Liver (tissue), 3 donors: Measurements from ENCODE around the gene INSR.

Experiments used
- CTCF ChIP-seq: fragments of 150-350 bp; IDR thresholded peaks from 2 replicates; pipeline ENCODE4 v1.5.1; 2017; ENCODE audit warnings: improper control_type of control experiment, low read depth, low read length; ENCODE audit not compliant: missing input control
- FOXA1 ChIP-seq: IDR thresholded peaks from 2 replicates; pipeline ENCODE4 v1.6.1; 2016; ENCODE audit warnings: antibody characterized with exemption
- JUND ChIP-seq, 2 donors: IDR thresholded peaks; 2 replicates each; pipeline ENCODE4 v1.6.1; 2016; ENCODE audit warnings: antibody characterized with exemption in 2 of 2
- TAF1 ChIP-seq: conservative IDR thresholded peaks from 2 replicates; pipeline ENCODE4 v1.6.1; 2016; ENCODE audit warnings: antibody characterized with exemption, mild to moderate bottlenecking
- YY1 ChIP-seq: IDR thresholded peaks from 2 replicates; pipeline ENCODE4 v1.6.1; 2016; ENCODE audit warnings: antibody characterized with exemption, mild to moderate bottlenecking
- TF ChIP-seq, protein P1 (sequence below): IDR thresholded peaks from 2 replicates; pipeline ENCODE4 v1.6.1; 2016; ENCODE audit warnings: antibody characterized with exemption, mild to moderate bottlenecking
- donor health status: healthy.
- donor health status: healthy.

DNA sequence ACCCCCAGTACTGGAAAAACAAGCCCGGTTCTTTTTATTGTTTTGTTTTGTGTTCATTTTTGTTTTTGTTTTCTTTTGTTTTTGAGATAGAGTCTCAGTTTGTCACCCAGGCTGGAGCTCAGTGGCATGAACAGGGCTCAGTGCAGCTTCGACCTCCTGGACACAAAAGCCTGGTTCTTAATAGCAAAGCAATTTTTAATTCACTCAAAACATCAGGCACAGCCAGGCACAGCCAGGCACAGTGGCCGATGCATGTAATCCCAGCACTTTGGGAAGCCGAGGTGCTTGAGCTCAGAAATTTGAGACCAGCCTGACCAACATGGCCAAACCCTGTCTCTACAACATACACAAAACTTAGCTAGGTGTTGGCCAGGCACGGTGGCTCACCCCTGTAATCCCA lies 30.7 kb downstream of the INSR start:
- TF ChIP-seq CTCF, result no peak
- TF ChIP-seq YY1, result no peak
- no peak for TF ChIP-seq FOXA1
- TF ChIP-seq, protein P1, sequence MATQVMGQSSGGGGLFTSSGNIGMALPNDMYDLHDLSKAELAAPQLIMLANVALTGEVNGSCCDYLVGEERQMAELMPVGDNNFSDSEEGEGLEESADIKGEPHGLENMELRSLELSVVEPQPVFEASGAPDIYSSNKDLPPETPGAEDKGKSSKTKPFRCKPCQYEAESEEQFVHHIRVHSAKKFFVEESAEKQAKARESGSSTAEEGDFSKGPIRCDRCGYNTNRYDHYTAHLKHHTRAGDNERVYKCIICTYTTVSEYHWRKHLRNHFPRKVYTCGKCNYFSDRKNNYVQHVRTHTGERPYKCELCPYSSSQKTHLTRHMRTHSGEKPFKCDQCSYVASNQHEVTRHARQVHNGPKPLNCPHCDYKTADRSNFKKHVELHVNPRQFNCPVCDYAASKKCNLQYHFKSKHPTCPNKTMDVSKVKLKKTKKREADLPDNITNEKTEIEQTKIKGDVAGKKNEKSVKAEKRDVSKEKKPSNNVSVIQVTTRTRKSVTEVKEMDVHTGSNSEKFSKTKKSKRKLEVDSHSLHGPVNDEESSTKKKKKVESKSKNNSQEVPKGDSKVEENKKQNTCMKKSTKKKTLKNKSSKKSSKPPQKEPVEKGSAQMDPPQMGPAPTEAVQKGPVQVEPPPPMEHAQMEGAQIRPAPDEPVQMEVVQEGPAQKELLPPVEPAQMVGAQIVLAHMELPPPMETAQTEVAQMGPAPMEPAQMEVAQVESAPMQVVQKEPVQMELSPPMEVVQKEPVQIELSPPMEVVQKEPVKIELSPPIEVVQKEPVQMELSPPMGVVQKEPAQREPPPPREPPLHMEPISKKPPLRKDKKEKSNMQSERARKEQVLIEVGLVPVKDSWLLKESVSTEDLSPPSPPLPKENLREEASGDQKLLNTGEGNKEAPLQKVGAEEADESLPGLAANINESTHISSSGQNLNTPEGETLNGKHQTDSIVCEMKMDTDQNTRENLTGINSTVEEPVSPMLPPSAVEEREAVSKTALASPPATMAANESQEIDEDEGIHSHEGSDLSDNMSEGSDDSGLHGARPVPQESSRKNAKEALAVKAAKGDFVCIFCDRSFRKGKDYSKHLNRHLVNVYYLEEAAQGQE, result no peak
- no peak for TF ChIP-seq JUND (IDR thresholded peaks at IDR 0.05)
- no peak for TF ChIP-seq TAF1
